Measurements from ENCODE around the gene SEPTIN5.

- TF ChIP-seq CTCF (IDR thresholded peaks at IDR 0.05): no peak
- no peak for TF ChIP-seq EZH2 (IDR thresholded peaks at IDR 0.05)
- no peak for TF ChIP-seq EZH2phosphoT487 (IDR thresholded peaks at IDR 0.05)
Observed at GRCh38 chr22:19717181-19717580, 2.9 kb downstream of the SEPTIN5 start.
